GM12874 (cell line): Measurements from ENCODE around the gene SPATA19.

ENCODE experiments used
- CTCF ChIP-seq: IDR thresholded peaks from 2 replicates; pipeline ENCODE4 v1.5.1; 2011; ENCODE audit warnings: low read depth, mild to moderate bottlenecking, control low read depth, low read length, moderate library complexity; ENCODE audit not compliant: insufficient read depth

The SPATA19 gene

GRCh38 chr11:133814588-133815100, 30.7 kb downstream of the SPATA19 start:
- no peak for TF ChIP-seq CTCF

- no peak for TF ChIP-seq CTCF
Observed at GRCh38 chr11:133811850-133812685, 33.2 kb downstream of the SPATA19 start.

- no peak for TF ChIP-seq CTCF
Observed at GRCh38 chr11:133810766-133811165, 34.5 kb downstream of the SPATA19 start.

- no peak for TF ChIP-seq CTCF
Observed at GRCh38 chr11:133809569-133810491, 35.5 kb downstream of the SPATA19 start.

- no peak for TF ChIP-seq CTCF
Observed at GRCh38 chr11:133808393-133809140, 36.7 kb downstream of the SPATA19 start.

GRCh38 chr11:133803026-133803425, 42.3 kb downstream of the SPATA19 start:
- no peak for TF ChIP-seq CTCF

GRCh38 chr11:133801356-133801755, 44.0 kb downstream of the SPATA19 start:
- no peak for TF ChIP-seq CTCF
